H1 (cell line): Measurements from ENCODE around the gene CYP17A1. TPM values are rescaled to one million over a fixed set of nuclear protein-coding genes. Genes with fewer than 3 reads are reported as not detected.

ENCODE experiments used
- CTCF ChIA-PET: fragments of 300-600 bp; sonication (Branson Sonifier 250); formaldehyde crosslinking; loops from one replicate; lab custom pipeline; 2021; ENCODE audit not compliant: partially characterized antibody; lab: Charles Lee
- POLR2A ChIA-PET: fragments of 300-600 bp; sonication (Branson Sonifier 250); formaldehyde crosslinking; loops from one replicate; lab custom pipeline; 2021; ENCODE audit warnings: inconsistent platforms; ENCODE audit not compliant: partially characterized antibody; lab: Charles Lee
- DNase-seq, 2 experiments: peaks; one replicate each; pipeline versions ENCODE4 v3.0.0 to v3.0.0-alpha.2; 2010 to 2022; ENCODE audit warnings: low spot score in 2 of 2, low read depth in 1 of 2, mixed read lengths in 1 of 2
- FAIRE-seq: peaks from 2 replicates; lab custom pipeline; 2011; peaks lifted over from hg19 to GRCh38; lab: Jason Lieb, UNC
- H2AFZ ChIP-seq: 2 replicates; pipeline ENCODE4 v1.8.1; 2012; ENCODE audit warnings: low read length, inconsistent platforms
- H2AK5ac ChIP-seq: 2 replicates; pipeline ENCODE4 v1.6.1; 2013; ENCODE audit warnings: low read depth, low read length
- H2BK120ac ChIP-seq: replicated peaks from 2 replicates; pipeline ENCODE3; 2013; ENCODE audit warnings: low read depth, low read length, inconsistent platforms
- H2BK12ac ChIP-seq: 2 replicates; pipeline ENCODE4 v1.6.1; 2013; ENCODE audit warnings: low read depth, low read length
- H2BK15ac ChIP-seq: 2 replicates; pipeline ENCODE4 v1.6.1; 2013; ENCODE audit warnings: low read length
- H2BK20ac ChIP-seq: 2 replicates; pipeline ENCODE4 v1.6.1; 2013; ENCODE audit warnings: low read length
- H2BK5ac ChIP-seq: 2 replicates; pipeline ENCODE4 v1.6.1; 2013; ENCODE audit warnings: low read depth, low read length
- H3K14ac ChIP-seq: 2 replicates; pipeline ENCODE4 v1.6.1; 2013; ENCODE audit warnings: inconsistent platforms; ENCODE audit not compliant: insufficient read length
- H3K18ac ChIP-seq: 2 replicates; pipeline ENCODE4 v1.6.1; 2013; ENCODE audit warnings: low read length; ENCODE audit errors: extremely low read depth
- H3K23ac ChIP-seq: 2 replicates; pipeline ENCODE4 v1.6.1; 2013; ENCODE audit warnings: inconsistent platforms; ENCODE audit not compliant: insufficient read length
- H3K23me2 ChIP-seq: 2 replicates; pipeline ENCODE4 v1.6.1; 2013; ENCODE audit warnings: low read depth, low read length
- H3K27ac ChIP-seq: 2 replicates; pipeline ENCODE4 v1.6.1; 2011; ENCODE audit warnings: low read depth, low read length, inconsistent platforms
- H3K27me3 ChIP-seq, 4 experiments: replicated peaks in 1 of 4; 1 replicate in 1 of 4; 2 replicates in 3 of 4; pipeline versions ENCODE4 v1.6.1 to v1.8.1; 2011 to 2013; ENCODE audit warnings: low read length in 3 of 4, mild to moderate bottlenecking in 3 of 4, inconsistent platforms in 2 of 4, mixed read lengths in 2 of 4, moderate library complexity in 1 of 4; ENCODE audit not compliant: control insufficient read depth in 3 of 4, insufficient read depth in 3 of 4; ENCODE audit errors: extremely low read depth in 1 of 4
- H3K36me3 ChIP-seq, 4 experiments: 2 replicates each; pipeline versions ENCODE4 v1.6.1 to v1.8.1; 2011 to 2013; ENCODE audit warnings: mild to moderate bottlenecking in 4 of 4, low read length in 3 of 4, moderate library complexity in 2 of 4, control low read depth in 1 of 4, inconsistent platforms in 1 of 4; ENCODE audit not compliant: insufficient read depth in 4 of 4, control insufficient read depth in 2 of 4
- H3K4ac ChIP-seq: replicated peaks from 2 replicates; pipeline ENCODE3; 2013; ENCODE audit warnings: low read length, low read depth, mixed read lengths, inconsistent platforms; ENCODE audit not compliant: insufficient read length
- H3K4me1 ChIP-seq, 4 experiments: replicated peaks in 1 of 4; 1 replicate in 1 of 4; 2 replicates in 3 of 4; pipeline versions ENCODE4 v1.6.1 to v1.8.1; 2011 to 2013; ENCODE audit warnings: low read length in 3 of 4, inconsistent platforms in 2 of 4, mixed read lengths in 1 of 4; ENCODE audit not compliant: insufficient read depth in 4 of 4, control insufficient read depth in 3 of 4
- H3K4me2 ChIP-seq, 2 experiments: 2 replicates each; pipeline versions ENCODE4 v1.6.1 to v1.8.1; 2011 to 2013; ENCODE audit warnings: low read depth in 2 of 2, low read length in 2 of 2, control low read depth in 1 of 2, inconsistent platforms in 1 of 2, mild to moderate bottlenecking in 1 of 2; ENCODE audit not compliant: insufficient read depth in 1 of 2
- H3K4me3 ChIP-seq, 4 experiments: fragments of 200-600, 300-600 bp in 1 of 4; sonication (generic), shearing (Covaris generic), sonication (Bioruptor Twin) in 1 of 4; 2 replicates each; pipeline versions ENCODE4 v1.5.1 to v1.8.1; 2011 to 2016; ENCODE audit warnings: low read length in 4 of 4, low read depth in 3 of 4, control low read depth in 2 of 4, inconsistent platforms in 2 of 4, mild to moderate bottlenecking in 2 of 4, mixed read lengths in 1 of 4, moderate library complexity in 1 of 4; ENCODE audit not compliant: insufficient read depth in 2 of 4; ENCODE audit errors: extremely low read depth in 1 of 4
- H3K56ac ChIP-seq: replicated peaks from 2 replicates; pipeline ENCODE3; 2013; ENCODE audit warnings: low read depth, mild to moderate bottlenecking, mixed read lengths, low read length, inconsistent platforms; ENCODE audit not compliant: insufficient read length
- H3K79me1 ChIP-seq: 2 replicates; pipeline ENCODE4 v1.6.1; 2013; ENCODE audit warnings: low read depth, low read length, control low read depth
- H3K79me2 ChIP-seq, 2 experiments: 2 replicates each; pipeline versions ENCODE4 v1.6.1 to v1.8.1; 2012 to 2013; ENCODE audit warnings: low read length in 2 of 2, mild to moderate bottlenecking in 2 of 2, inconsistent platforms in 1 of 2; ENCODE audit not compliant: insufficient read depth in 2 of 2, control insufficient read depth in 1 of 2
- H3K9ac ChIP-seq, 4 experiments: replicated peaks in 1 of 4; 1 replicate in 1 of 4; 2 replicates in 3 of 4; pipeline versions ENCODE4 v1.6.1 to v1.8.1; 2011 to 2013; ENCODE audit warnings: low read depth in 3 of 4, low read length in 3 of 4, control low read depth in 2 of 4, mild to moderate bottlenecking in 2 of 4, moderate library complexity in 2 of 4, inconsistent platforms in 1 of 4; ENCODE audit errors: extremely low read depth in 1 of 4
- H3K9me3 ChIP-seq, 2 experiments: 2 replicates each; pipeline versions ENCODE4 v1.6.1 to v1.8.1; 2012 to 2013; ENCODE audit warnings: mild to moderate bottlenecking in 2 of 2, moderate library complexity in 2 of 2, control low read depth in 1 of 2, inconsistent platforms in 1 of 2, low read depth in 1 of 2, low read length in 1 of 2, mixed read lengths in 1 of 2; ENCODE audit not compliant: insufficient read depth in 2 of 2
- H4K20me1 ChIP-seq, 2 experiments: replicated peaks in 1 of 2; 2 replicates each; pipeline versions ENCODE3 to v1.8.1; 2011 to 2013; ENCODE audit warnings: inconsistent platforms in 2 of 2, low read length in 2 of 2, mild to moderate bottlenecking in 1 of 2; ENCODE audit not compliant: insufficient read depth in 2 of 2, control insufficient read depth in 1 of 2
- H4K5ac ChIP-seq: 2 replicates; pipeline ENCODE4 v1.6.1; 2013; ENCODE audit warnings: low read length, low read depth, mixed read lengths, inconsistent platforms; ENCODE audit not compliant: insufficient read length
- H4K8ac ChIP-seq: 2 replicates; pipeline ENCODE4 v1.8.0; 2013; ENCODE audit warnings: mild to moderate bottlenecking, moderate library complexity, low read length, inconsistent platforms; ENCODE audit not compliant: insufficient read depth; ENCODE audit errors: extremely low read depth
- H4K91ac ChIP-seq: replicated peaks from 2 replicates; pipeline ENCODE3; 2013; ENCODE audit warnings: low read length, mixed read lengths, inconsistent platforms; ENCODE audit not compliant: insufficient read length
- BACH1 ChIP-seq: IDR thresholded peaks from 2 replicates; pipeline ENCODE4 v1.6.1; 2012; ENCODE audit warnings: low read length, improper control_type of control experiment
- WGBS, 2 experiments: shearing (Covaris generic) in 1 of 2; methylation state at CpG; one replicate each; pipeline versions ENCODE4 v1.1.6 to v1.1.7; 2013 to 2015; ENCODE audit warnings: low lambda C conversion rate in 2 of 2, mixed read lengths in 2 of 2, inconsistent platforms in 1 of 2, low coverage in 1 of 2, missing lambda C conversion rate in 1 of 2; ENCODE audit not compliant: insufficient replicate concordance in 2 of 2, insufficient coverage in 1 of 2, insufficient read length in 1 of 2; ENCODE audit errors: extremely low coverage in 1 of 2, missing lambda C conversion rate in 1 of 2; 5-methylcytosine and 5-hydroxymethylcytosine counted together
- polyA plus RNA-seq, 7 experiments: library from polyadenylated mRNA; depleted of rRNA in 3 of 7; stranded (reverse) in 5 of 7; unstranded in 2 of 7; fragments of >200 nt in 5 of 7; fragments of 200-250 nt in 2 of 7; gene quantifications; 1 replicate in 5 of 7; 2 replicates in 1 of 7; 4 replicates in 1 of 7; pipeline versions ENCODE4 v1.2.1 to v1.2.3, GENCODE V29; 2011 to 2013; ENCODE audit warnings: missing spikeins in 2 of 7, mixed read lengths in 2 of 7
- total RNA-seq: library from RNA; stranded (reverse); fragmentation: NEBNext Ultra II Directional; extraction: Animal tissue kit (Norgen Biotek cat#: 25700); gene quantifications from 2 replicates; pipeline ENCODE4 v1.2.1, GENCODE V29; 2021

The CYP17A1 gene
- total and polyA plus RNA-seq, 2 of the 8 experiments (the other 6 are each of a cell fraction or from before 2014, with no cell fraction given): not detected

- 0 out of 7 replicates have a peak, but pooled peaks cover 0 to 2% (median 0%) of the 10 kb centered on the region in 4 experiments for H3K4me1 ChIP-seq
- H3K27me3 ChIP-seq: no peaks in the 10 kb centered on the region; a peak in 1 of 7 replicates
- no peaks in the 10 kb centered on the region for H4K20me1 ChIP-seq
- H3K56ac ChIP-seq: no peak overlapping the region
- no peak overlapping the region for H3K4me2 ChIP-seq
- H3K4ac ChIP-seq: no peak overlapping the region
- H3K9ac ChIP-seq: no peak overlapping the region
- H3K14ac ChIP-seq: no peak overlapping the region
- H3K27ac ChIP-seq: no peak overlapping the region
- no peak overlapping the region for H2BK5ac ChIP-seq
- H3K23ac ChIP-seq: no peak overlapping the region
- H3K79me1 ChIP-seq: no peaks in the 10 kb centered on the region
- TF ChIP-seq BACH1: no peak
- no peak overlapping the region for H3K18ac ChIP-seq
- H3K23me2 ChIP-seq: no peaks in the 10 kb centered on the region; the same call in 1 of the 2 replicates
- no peaks in the 10 kb centered on the region for H3K9me3 ChIP-seq
- no peak overlapping the region for H4K5ac ChIP-seq
- no peak for DNase-seq
- POLR2A ChIA-PET: no interaction called here
- no peaks in the 10 kb centered on the region for H3K79me2 ChIP-seq
- no peak overlapping the region for H3K4me3 ChIP-seq
- H2AFZ ChIP-seq: no peak overlapping the region
- no peak overlapping the region for H2BK15ac ChIP-seq
- no peak overlapping the region for H4K91ac ChIP-seq
- CTCF ChIA-PET: interaction anchor here (0.6 to 11.3 kb wide), 13 partner anchors 8 to 479 kb away, joined by 3 to 118 read pairs (median 5); partner anchors contain the start of gene CNNM2
- no peaks in the 10 kb centered on the region for H3K36me3 ChIP-seq
- H2BK12ac ChIP-seq: peak overlapping the region; percentile 33; the same call in 1 of the 2 replicates
- no peak overlapping the region for H4K8ac ChIP-seq
- H2AK5ac ChIP-seq: no peak overlapping the region
- H2BK120ac ChIP-seq: no peak overlapping the region
- no peak overlapping the region for H2BK20ac ChIP-seq
- WGBS, 2 experiments: 75% methylated on average over 9 of the region's 9 CpGs; no CpG with 5 or more reads in 1 of the 2 experiments
- FAIRE-seq: no peak
These were observed 3.1 kb downstream of the CYP17A1 start for GRCh38 chr10:102834143-102834542.
